Measurements from ENCODE around the gene MSI1. TPM values are rescaled to one million over a fixed set of nuclear protein-coding genes. Genes with fewer than 3 reads are reported as not detected.
"Not testable (repeated sequence)": the region's sequence is repeated elsewhere in the genome, so short reads cannot be mapped to it uniquely, and the experiment has no call there.

MSI1 gene
- polyA plus RNA-seq, 2 of the 4 experiments (the other 2 are of a cell fraction), result 0.72 to 1.9 TPM

GRCh38 chr12:120342175-120343038 is 26.6 kb downstream of the MSI1 start (continued):
- TF ChIP-seq, protein P1, sequence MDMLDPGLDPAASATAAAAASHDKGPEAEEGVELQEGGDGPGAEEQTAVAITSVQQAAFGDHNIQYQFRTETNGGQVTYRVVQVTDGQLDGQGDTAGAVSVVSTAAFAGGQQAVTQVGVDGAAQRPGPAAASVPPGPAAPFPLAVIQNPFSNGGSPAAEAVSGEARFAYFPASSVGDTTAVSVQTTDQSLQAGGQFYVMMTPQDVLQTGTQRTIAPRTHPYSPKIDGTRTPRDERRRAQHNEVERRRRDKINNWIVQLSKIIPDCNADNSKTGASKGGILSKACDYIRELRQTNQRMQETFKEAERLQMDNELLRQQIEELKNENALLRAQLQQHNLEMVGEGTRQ (IDR thresholded peaks at IDR 0.05), result no peak

DNA sequence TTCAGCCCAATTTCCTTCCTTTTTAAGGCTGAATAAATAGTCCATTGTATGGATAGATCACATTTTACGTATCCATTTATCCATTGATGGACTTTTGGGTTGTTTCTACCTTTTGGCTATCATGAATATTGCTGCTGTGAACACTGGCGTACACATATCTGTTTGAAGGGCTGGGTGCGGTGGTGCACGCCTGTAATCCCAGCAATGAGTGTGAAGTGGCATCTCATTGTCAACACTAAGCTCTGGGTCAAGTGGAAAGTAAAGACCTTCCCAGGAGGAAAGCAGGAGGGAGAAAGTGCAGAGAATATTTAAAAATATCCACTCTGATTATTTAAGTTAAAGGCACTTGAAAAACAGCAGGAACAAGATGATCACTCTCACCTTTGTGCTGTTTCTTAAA is 29.7 kb downstream of the MSI1 start:
- POLR2A ChIA-PET, result no interaction called here
- Histone ChIP-seq H3K4me2 (no peak overlapping the region), H3K27ac (no peak overlapping the region), H3K9me3 (peaks cover 23% of the 10 kb centered on the region), H3K4me3 (no peak overlapping the region), H3K4me1 (no peaks in the 10 kb centered on the region)
- DNase-seq (ENCODE audit: low read depth in 1 of 2, low spot score in 1 of 2) (no peak), FAIRE-seq (no peak), ATAC-seq (no peak)
- CTCF ChIA-PET, result interaction anchor here (0.6 to 1.8 kb wide), 6 partner anchors 13 to 731 kb away, joined by 3 to 11 read pairs (median 4); no protein-coding TSS in a partner anchor
- TF ChIP-seq MAZ (IDR thresholded peaks at IDR 0.05; ENCODE audit: borderline replicate concordance, low read depth, low read length) (no peak), EHF (CRISPR knock-in tag; IDR thresholded peaks at IDR 0.05) (no peak), RNF2 (IDR thresholded peaks at IDR 0.05; ENCODE audit: borderline replicate concordance, low read depth) (no peak), KDM1A (IDR thresholded peaks at IDR 0.05; ENCODE audit: low read depth) (no peak), CBX2 (IDR thresholded peaks at IDR 0.05; ENCODE audit: borderline replicate concordance, low read depth) (no peak), GATA3 (IDR thresholded peaks at IDR 0.05; ENCODE audit: borderline replicate concordance) (no peak), HOXB5 (CRISPR knock-in tag; IDR thresholded peaks at IDR 0.05) (no peak), MAFK (IDR thresholded peaks at IDR 0.05; ENCODE audit: partially characterized antibody) (no peak)
- 76% methylated on average over 4 of the region's 4 CpGs for WGBS (ENCODE audit: missing lambda C conversion rate)

GRCh38 chr12:120337730-120338129 is 31.2 kb downstream of the MSI1 start:
- ATAC-seq (no peak), DNase-seq (ENCODE audit: low read depth in 1 of 2, low spot score in 1 of 2) (no peak), FAIRE-seq (no peak)
- no peak for TF ChIP-seq MAZ (IDR thresholded peaks at IDR 0.05; ENCODE audit: borderline replicate concordance, low read depth, low read length)
- TF ChIP-seq BHLHE40 (IDR thresholded peaks at IDR 0.05; ENCODE audit: low read depth, low read length), result no peak
- no peak for TF ChIP-seq TP53 (CRISPR knock-in tag; IDR thresholded peaks at IDR 0.05)
- no peak for TF ChIP-seq CBX2 (IDR thresholded peaks at IDR 0.05; ENCODE audit: borderline replicate concordance, low read depth)
- no peak for TF ChIP-seq HDAC2 (IDR thresholded peaks at IDR 0.05)
- TF ChIP-seq, protein P2, sequence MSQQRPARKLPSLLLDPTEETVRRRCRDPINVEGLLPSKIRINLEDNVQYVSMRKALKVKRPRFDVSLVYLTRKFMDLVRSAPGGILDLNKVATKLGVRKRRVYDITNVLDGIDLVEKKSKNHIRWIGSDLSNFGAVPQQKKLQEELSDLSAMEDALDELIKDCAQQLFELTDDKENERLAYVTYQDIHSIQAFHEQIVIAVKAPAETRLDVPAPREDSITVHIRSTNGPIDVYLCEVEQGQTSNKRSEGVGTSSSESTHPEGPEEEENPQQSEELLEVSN (IDR thresholded peaks at IDR 0.05; ENCODE audit: borderline replicate concordance, low read depth), result no peak
- TF ChIP-seq JUN (IDR thresholded peaks at IDR 0.05), result no peak
- TF ChIP-seq SMC3 (IDR thresholded peaks at IDR 0.05), result no peak
- TF ChIP-seq RCOR1 (IDR thresholded peaks at IDR 0.05; ENCODE audit: low read depth, low read length), result no peak
- TF ChIP-seq FOSL2 (IDR thresholded peaks at IDR 0.05), result no peak
- no peak for TF ChIP-seq FOSL2 (CRISPR knock-in tag; IDR thresholded peaks at IDR 0.05)
- no peak for TF ChIP-seq HES2 (IDR thresholded peaks at IDR 0.05)
- Histone ChIP-seq H3K4me3 (no peak overlapping the region), H3K4me1 (no peaks in the 10 kb centered on the region), H3K9me3 (peaks cover 23% of the 10 kb centered on the region), H3K27ac (no peak overlapping the region), H3K4me2 (no peak overlapping the region)
- CTCF ChIA-PET, result interaction anchor here (0.9 to 1.5 kb wide), 3 partner anchors 13 to 92 kb away, joined by 3 read pairs; no protein-coding TSS in a partner anchor
- POLR2A ChIA-PET, result no interaction called here
- WGBS (ENCODE audit: missing lambda C conversion rate), result 58% methylated on average over 2 of the region's 2 CpGs

- CTCF ChIA-PET, result interaction anchor here (0.6 to 2.2 kb wide), 10 partner anchors 10 to 764 kb away, joined by 3 to 12 read pairs (median 4); no protein-coding TSS in a partner anchor
- FAIRE-seq; DNase-seq (ENCODE audit: low read depth in 1 of 2, low spot score in 1 of 2); POLR2A ChIA-PET; ATAC-seq; H3K4me1 ChIP-seq; H3K4me3 ChIP-seq; H3K27ac ChIP-seq; H3K4me2 ChIP-seq: not testable (repeated sequence)
- H3K9me3 ChIP-seq, result peaks cover 23% of the 10 kb centered on the region
- WGBS (ENCODE audit: missing lambda C conversion rate), result 56% methylated on average over 2 of the region's 2 CpGs
Observed at GRCh38 chr12:120336392-120336791, 32.6 kb downstream of the MSI1 start.

Data from A549 (cell line).